ENCODE data around the gene NTF3.
"Not testable (repeated sequence)": the region's sequence is repeated elsewhere in the genome, so short reads cannot be mapped to it uniquely, and the experiment has no call there.

NTF3 gene

GRCh38 chr12:5534426-5535199, 102.7 kb downstream of the NTF3 start:
- no peak for DNase-seq (ENCODE audit: low read depth)

- no peak for DNase-seq (ENCODE audit: low read depth)
Measured at GRCh38 chr12:5535541-5535940, 103.6 kb downstream of the NTF3 start.

GRCh38 chr12:5537026-5537615, 105.2 kb downstream of the NTF3 start:
- DNase-seq (ENCODE audit: low read depth): not testable (repeated sequence)

GRCh38 chr12:5537771-5538170, 105.9 kb downstream of the NTF3 start:
- DNase-seq (ENCODE audit: low read depth): no peak

Measured in stimulated activated CD8-positive, alpha-beta memory T cell treated with anti-CD3 and anti-CD28 coated beads, Interleukin-12 subunit alpha, Interleukin-12 subunit beta, amount 100 ng/mL, for 4 hours (primary cell).